ENCODE data around the gene ELAC1. TPM values are rescaled to one million over a fixed set of nuclear protein-coding genes. Genes with fewer than 3 reads are reported as not detected.

ELAC1 gene
- total RNA-seq, 1 donor from 2014 or later, result 7.6 TPM

DNA sequence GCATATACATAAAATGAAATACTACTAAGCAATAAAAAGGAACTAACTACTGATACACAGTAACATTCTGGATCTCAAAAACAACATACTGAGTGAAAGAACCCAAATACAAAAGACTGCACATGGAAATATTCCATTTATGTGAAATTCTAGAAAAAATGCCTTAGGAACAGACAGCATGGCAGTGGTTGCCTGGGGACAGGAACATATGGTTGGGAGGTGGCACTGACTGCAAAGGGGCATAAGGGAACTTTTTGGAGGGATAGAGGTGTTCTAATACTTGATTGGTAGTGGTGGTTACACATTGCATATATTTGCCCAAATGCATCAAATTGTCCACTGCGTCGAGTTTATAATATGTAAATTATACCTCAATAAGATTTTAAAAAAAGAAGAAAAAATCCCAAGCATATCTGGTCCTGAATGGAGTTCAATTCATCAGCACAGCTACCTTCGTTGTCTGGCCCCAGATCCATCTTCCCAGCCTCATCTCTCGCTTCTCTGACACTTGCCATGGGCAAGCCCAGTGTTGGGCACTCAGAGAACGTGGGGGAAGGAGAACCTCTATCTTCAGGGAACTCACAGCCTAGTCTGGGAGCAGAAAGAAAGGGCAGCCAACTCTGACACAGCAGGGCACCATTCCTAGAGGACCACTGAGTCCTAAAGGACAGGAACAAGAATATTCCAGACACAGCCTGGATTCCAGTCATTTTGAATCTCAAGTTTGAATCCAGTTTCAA lies 53.6 kb downstream of the ELAC1 start:
- H3K4me3 Mint-ChIP-seq (ENCODE audit: unreplicated experiment), result no peak overlapping the region
- H3K4me3 ChIP-seq (ENCODE audit: insufficient read depth, low read depth, low read length), result no peak overlapping the region
- H3K27ac ChIP-seq (ENCODE audit: low read depth, low read length), result no peak overlapping the region
- no peak overlapping the region for H2AFZ ChIP-seq (ENCODE audit: low read depth, low read length)
- no peaks in the 10 kb centered on the region for H3K27me3 Mint-ChIP-seq (ENCODE audit: low read depth, unreplicated experiment)
- H3K79me2 ChIP-seq (ENCODE audit: insufficient read depth, low read length), result peaks cover 2% of the 10 kb centered on the region
- no peaks in the 10 kb centered on the region for H4K20me1 ChIP-seq (ENCODE audit: insufficient read depth, low read length)
- H3K36me3 ChIP-seq (ENCODE audit: insufficient read depth, low read length), result no peaks in the 10 kb centered on the region
- peaks cover 5% of the 10 kb centered on the region for H3K36me3 Mint-ChIP-seq (ENCODE audit: low read depth, unreplicated experiment)
- no peaks in the 10 kb centered on the region for H3K9me3 ChIP-seq (ENCODE audit: insufficient read depth, low read depth, low read length)
- H3K27ac Mint-ChIP-seq (ENCODE audit: unreplicated experiment), result no peak overlapping the region
- DNase-seq (ENCODE audit: low read depth), result no peak
- H3K4me1 ChIP-seq (ENCODE audit: insufficient read depth, low read length), result no peaks in the 10 kb centered on the region
- no peak for FAIRE-seq
- H3K4me2 ChIP-seq (ENCODE audit: low read length), result no peak overlapping the region
- no peaks in the 10 kb centered on the region for H3K9me3 Mint-ChIP-seq (ENCODE audit: unreplicated experiment)
- peaks cover 2% of the 10 kb centered on the region for H3K4me1 Mint-ChIP-seq (ENCODE audit: low read depth, unreplicated experiment)
- H3K9ac ChIP-seq (ENCODE audit: low read length), result no peak overlapping the region
- TF ChIP-seq, protein P1, sequence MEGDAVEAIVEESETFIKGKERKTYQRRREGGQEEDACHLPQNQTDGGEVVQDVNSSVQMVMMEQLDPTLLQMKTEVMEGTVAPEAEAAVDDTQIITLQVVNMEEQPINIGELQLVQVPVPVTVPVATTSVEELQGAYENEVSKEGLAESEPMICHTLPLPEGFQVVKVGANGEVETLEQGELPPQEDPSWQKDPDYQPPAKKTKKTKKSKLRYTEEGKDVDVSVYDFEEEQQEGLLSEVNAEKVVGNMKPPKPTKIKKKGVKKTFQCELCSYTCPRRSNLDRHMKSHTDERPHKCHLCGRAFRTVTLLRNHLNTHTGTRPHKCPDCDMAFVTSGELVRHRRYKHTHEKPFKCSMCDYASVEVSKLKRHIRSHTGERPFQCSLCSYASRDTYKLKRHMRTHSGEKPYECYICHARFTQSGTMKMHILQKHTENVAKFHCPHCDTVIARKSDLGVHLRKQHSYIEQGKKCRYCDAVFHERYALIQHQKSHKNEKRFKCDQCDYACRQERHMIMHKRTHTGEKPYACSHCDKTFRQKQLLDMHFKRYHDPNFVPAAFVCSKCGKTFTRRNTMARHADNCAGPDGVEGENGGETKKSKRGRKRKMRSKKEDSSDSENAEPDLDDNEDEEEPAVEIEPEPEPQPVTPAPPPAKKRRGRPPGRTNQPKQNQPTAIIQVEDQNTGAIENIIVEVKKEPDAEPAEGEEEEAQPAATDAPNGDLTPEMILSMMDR (IDR thresholded peaks at IDR 0.05; ENCODE audit: insufficient read depth, low read depth, low read length), result no peak
- TF ChIP-seq EZH2 (IDR thresholded peaks at IDR 0.05; ENCODE audit: insufficient read depth, low read length), result no peak
- H3K27me3 ChIP-seq (ENCODE audit: insufficient read depth, low read length), result no peaks in the 10 kb centered on the region

DNA sequence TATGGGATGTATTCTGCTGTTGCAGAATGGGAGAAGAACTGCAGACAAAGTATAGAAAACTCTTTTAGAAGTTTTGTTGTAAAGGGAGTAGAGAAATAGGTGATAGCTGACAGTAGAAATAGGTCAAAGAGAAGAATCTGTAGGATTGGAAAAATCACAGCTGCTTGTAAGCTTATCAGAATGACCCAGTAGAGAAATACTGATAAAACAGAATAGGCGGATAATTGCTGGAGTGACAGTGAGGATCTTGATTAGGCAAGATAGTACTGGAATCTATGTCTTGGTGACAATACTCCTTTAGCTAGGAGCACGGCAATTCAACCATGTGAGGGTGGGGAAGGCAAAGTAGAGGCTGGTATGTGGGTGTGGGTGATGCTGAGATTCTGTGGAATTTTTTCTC lies 57.7 kb downstream of the ELAC1 start:
- no peak for FAIRE-seq
- peaks cover 25% of the 10 kb centered on the region for H3K79me2 ChIP-seq (ENCODE audit: insufficient read depth, low read length)

More for the DNA sequence above, 57.7 kb downstream of the ELAC1 start:
- no peak overlapping the region for H3K27ac Mint-ChIP-seq (ENCODE audit: unreplicated experiment)
- Histone ChIP-seq H3K9ac (ENCODE audit: low read length) (no peak overlapping the region), H2AFZ (ENCODE audit: low read depth, low read length) (no peak overlapping the region), H3K36me3 (ENCODE audit: insufficient read depth, low read length) (no peaks in the 10 kb centered on the region), H3K9me3 (ENCODE audit: insufficient read depth, low read depth, low read length) (no peaks in the 10 kb centered on the region), H3K27ac (ENCODE audit: low read depth, low read length) (no peak overlapping the region), H3K4me3 (ENCODE audit: insufficient read depth, low read depth, low read length) (no peak overlapping the region), H3K27me3 (ENCODE audit: insufficient read depth, low read length) (no peaks in the 10 kb centered on the region), H3K4me2 (ENCODE audit: low read length) (no peak overlapping the region), H4K20me1 (ENCODE audit: insufficient read depth, low read length) (no peaks in the 10 kb centered on the region), H3K4me1 (ENCODE audit: insufficient read depth, low read length) (peaks cover 8% of the 10 kb centered on the region)
- TF ChIP-seq EZH2 (IDR thresholded peaks at IDR 0.05; ENCODE audit: insufficient read depth, low read length), result no peak
- TF ChIP-seq, protein P1 (IDR thresholded peaks at IDR 0.05; ENCODE audit: insufficient read depth, low read depth, low read length), result no peak
- H3K36me3 Mint-ChIP-seq (ENCODE audit: low read depth, unreplicated experiment), result peaks cover 6% of the 10 kb centered on the region
- no peaks in the 10 kb centered on the region for H3K27me3 Mint-ChIP-seq (ENCODE audit: low read depth, unreplicated experiment)
- H3K4me3 Mint-ChIP-seq (ENCODE audit: unreplicated experiment), result no peak overlapping the region
- H3K9me3 Mint-ChIP-seq (ENCODE audit: unreplicated experiment), result no peaks in the 10 kb centered on the region
- H3K4me1 Mint-ChIP-seq (ENCODE audit: low read depth, unreplicated experiment), result peaks cover 10% of the 10 kb centered on the region
- DNase-seq (ENCODE audit: low read depth), result no peak

Data from astrocyte (in vitro differentiated cells and primary cell).